NCI-H510A treated with DMSO at 0.1 percent for 48 hours (cell line): ENCODE results near the gene OMP.

Experiments
- DNase-seq: peaks from one replicate; lab custom pipeline; 2025; lab: John Stamatoyannopoulos, UW

The OMP gene

GRCh38 chr11:77122576-77123212, 20.1 kb downstream of the OMP start:
- no peak for DNase-seq

GRCh38 chr11:77123591-77123990, 21.0 kb downstream of the OMP start:
- no peak for DNase-seq

- DNase-seq = no peak
Observed at GRCh38 chr11:77124041-77124440, 21.4 kb downstream of the OMP start.

GRCh38 chr11:77124488-77124887, 21.8 kb downstream of the OMP start:
- no peak for DNase-seq

DNA sequence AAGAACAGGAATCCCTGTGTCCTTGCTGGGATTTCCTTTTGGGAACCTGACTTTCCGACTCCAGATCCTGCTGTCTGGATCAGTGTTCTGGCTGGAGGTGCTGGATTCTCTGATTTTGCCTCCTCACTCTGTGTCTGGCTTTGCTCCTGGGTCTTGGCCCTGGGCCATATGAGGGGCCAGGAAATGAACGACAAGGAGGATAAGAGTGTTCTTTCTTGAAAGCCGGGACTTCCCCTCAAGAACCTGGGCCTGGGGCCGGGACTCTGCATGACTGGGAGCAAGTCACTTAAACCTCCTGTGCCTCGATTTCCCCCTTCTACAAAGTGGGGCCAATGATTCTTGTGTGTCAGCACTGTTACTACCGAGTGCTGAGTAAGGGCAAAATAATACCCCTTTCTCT, 22.6 kb downstream of the OMP start:
- no peak for DNase-seq

DNA sequence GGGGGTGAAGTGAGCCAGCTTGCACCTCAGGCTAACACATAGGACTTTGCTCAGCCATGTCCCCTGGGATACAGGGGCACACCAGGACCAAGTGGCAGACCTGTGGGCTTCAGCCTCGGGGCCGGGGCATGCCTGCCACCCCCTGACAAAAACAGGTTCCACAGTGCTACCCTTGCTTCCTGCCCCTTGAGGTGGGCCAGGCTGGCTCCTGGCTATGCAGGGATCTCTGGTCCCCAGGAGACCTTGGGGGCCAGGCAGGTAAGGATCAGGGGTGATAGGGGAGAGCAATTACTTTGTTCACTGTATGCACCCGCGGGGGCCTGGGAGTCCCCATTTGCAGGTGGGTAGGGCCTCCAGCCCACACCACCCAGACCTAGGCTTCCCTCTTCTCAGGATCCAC, 23.1 kb downstream of the OMP start:
- no peak for DNase-seq

- DNase-seq = no peak
Observed at GRCh38 chr11:77126156-77126775, 23.6 kb downstream of the OMP start.

GRCh38 chr11:77126861-77127234, 24.2 kb downstream of the OMP start:
- DNase-seq = peak; percentile 48

DNA sequence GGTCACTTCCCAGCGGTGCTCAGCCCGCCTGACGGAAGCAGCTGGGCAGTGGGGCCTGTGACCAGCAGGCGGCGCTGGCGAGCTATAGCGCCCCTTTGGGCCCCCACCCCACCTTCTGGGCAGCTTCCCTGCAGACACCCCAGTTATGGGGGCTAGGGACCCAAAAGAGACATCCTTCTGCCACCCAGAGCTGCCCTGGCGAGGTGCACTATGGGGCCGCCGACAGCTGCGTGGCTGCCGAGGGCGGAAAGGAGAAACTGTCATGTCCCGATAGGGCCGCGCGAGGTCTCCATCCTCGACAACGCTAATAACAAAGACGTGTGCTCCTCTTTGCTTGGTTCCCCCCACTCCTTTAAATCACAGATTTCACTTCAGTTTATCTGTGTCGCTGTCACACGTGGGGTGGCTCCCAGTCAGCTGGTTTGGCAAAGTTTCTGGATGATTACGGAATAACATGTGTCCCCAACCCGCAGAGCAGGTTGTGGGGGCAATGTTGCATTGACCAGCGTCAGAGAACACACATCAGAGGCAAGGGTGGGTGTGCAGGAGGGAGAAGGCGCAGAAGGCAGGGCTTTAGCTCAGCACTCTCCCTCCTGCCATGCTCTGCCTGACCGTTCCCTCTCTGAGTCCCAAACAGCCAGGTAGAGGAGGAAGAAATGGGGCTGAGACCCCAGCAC, 24.7 kb downstream of the OMP start:
- DNase-seq = peak; percentile 48

- DNase-seq = peak; percentile 60
Observed at GRCh38 chr11:77127920-77128691, 25.5 kb downstream of the OMP start, which contains the start of gene MYO7A. Gene MYO7A (plus strand): TSS chr11:77128246. CDS start chr11:77130635, 2,389 bp downstream.

DNA sequence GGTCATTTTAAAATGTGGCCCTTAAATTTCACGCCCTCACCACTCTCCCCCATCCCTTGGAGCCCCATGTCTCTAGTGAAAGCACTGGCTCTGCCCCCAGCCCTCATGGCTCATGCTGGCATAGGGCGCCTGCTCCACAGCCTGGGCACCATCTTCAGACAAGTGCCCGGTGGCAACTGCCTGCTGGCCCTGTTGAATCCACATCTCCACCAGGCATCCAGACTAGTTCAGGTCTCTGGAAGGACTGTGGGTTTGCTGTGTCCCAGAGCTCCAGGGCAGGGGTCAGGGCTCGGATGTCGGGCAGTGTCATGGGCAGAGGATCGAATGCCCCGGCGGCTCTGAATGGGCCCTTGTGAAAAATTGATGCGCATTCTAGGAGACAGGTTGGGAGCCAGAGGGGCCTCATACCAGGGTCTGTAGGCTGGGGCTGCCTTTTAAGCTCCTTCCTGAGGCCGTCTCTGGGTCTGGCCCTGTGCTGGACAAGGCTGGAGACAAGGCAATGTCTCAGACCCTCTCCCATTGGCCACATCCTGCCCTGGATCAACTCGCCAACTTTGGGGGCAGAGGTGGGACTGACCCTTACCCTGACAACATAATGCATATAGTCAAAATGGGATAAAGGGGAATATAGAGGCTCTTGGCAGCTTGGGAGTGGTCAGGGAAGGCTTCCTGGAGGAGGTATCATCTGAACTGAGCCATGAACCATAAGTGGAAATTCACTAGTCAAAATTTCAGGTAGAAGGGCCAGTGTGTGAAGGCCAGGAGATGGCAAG, 26.6 kb downstream of the OMP start:
- no peak for DNase-seq

GRCh38 chr11:77129842-77130756, 27.5 kb downstream of the OMP start:
- no peak for DNase-seq

DNA sequence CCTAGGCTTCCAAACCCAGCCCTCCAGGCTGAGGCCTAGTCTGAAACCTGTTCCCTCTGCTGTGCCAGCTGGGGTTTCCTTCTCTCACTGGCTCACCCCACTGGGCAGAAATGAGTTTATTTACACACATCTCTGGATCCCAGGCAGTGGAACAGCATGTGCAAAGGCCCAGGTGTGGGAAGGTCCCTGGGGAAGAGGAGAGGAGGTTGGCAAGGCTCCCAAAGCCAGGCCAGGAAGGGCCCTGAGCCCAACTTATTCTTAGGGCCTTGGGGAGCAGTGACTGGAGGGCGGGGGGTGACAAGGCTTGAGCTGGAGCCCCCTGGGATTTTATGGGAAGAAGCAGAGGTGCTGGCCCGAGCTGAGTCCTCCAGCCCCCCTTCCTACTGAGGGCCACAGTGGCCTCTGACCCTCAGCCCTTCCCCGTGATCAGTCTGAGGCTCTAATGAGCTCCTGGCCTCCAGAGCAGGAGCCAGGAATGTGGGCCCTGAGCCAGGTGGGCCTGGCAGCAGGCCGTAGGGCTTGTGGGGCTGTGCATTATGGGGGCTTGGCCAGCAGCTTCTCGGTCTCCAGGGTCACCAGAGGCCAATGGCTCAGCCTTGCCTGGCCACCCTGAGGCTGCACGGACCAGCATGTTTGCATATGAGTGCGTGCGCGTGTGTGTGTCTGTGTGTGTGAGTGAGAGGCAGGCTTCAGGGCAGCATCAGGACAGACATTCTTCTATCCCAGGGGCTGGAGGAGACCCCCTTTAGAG, 28.3 kb downstream of the OMP start:
- no peak for DNase-seq

- DNase-seq = no peak
Observed at GRCh38 chr11:77131560-77131959, 28.9 kb downstream of the OMP start.

DNA sequence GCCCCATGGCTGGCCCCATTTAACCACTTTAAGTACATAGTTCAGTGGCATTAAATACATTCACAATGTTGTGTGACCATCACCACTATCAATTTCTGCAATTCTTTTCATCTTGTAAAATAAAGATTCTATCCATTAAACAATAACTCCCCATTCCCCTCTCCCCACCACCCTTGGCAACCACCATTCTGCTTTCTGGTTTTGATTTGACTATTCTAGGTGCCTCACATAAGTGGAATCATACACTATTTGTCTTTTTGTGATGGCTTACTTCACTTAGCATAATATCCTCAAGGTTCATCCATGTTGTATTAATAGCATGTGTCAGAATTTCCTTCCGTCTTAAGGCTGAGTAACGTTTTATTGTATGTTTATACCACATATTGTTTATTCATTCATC, 32.4 kb downstream of the OMP start:
- no peak for DNase-seq

DNA sequence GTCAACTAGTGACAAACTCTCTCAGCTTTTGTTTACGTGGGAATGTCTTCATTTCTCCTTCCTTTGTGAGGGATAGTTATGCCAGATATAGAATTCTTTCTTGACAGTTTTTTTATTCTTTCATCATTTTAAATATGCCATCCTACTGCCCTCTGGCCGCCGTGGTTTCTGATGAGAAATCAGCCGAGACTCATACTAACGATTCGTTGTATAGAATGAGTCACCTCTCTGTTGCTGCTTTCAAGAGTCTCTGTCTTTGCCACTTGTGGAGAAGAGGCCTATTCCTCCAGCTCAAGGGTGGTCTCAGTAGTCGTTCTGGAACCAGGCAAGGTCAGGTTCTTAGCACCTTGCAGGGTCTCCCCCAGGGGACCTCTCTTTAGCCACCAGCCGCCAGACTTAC, 33.4 kb downstream of the OMP start:
- DNase-seq = no peak

DNA sequence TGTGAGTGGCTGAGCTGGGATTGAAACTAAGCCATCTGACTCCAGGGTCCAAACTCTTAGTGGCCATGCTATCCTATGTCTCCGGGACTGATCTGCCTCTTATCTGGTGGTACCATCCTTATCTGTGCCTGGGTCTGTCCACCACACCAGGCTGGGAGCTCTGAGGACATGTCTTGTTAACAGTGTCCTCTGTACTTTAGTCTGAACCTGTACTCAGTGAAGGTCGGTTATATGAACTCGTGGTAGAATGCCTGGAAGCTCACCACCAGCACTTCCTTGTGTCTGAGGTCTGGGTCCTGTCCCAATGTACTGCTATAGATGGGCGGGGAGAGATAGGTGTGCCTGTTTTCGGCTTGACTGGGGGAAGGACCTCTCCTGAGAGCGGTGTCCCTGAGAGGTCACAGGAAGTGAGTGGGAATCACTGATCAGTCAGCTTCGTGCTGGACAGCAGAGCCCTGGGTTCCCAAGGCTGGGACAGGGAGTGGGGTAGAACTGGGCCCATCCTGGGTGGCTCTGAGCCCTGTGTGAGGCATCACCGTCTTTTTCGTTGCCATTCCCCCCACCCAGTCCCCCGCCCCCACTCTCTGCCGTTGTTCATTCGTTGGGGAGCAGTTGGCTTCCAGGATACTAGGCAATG, 34.3 kb downstream of the OMP start:
- no peak for DNase-seq

DNA sequence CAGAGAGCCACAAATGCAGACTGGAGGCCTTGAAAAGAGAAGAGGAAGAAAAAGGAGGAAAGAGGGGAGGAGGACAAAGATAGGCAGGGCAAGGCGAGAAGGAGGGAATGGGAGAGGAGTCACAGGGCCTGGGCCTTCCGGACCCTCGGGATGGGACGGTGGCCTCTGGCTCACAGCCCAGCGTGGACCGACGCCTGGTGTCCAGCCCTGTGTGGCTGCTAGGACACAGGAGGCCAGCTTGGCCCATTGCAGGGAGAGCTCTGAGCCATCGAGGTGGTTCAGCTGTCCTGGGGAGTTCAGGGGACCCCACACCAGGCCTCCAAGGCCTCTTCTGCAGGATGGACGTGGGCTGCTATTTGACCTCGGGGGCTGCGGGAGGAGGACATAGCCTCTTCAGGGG, 34.8 kb downstream of the OMP start:
- DNase-seq = no peak

DNA sequence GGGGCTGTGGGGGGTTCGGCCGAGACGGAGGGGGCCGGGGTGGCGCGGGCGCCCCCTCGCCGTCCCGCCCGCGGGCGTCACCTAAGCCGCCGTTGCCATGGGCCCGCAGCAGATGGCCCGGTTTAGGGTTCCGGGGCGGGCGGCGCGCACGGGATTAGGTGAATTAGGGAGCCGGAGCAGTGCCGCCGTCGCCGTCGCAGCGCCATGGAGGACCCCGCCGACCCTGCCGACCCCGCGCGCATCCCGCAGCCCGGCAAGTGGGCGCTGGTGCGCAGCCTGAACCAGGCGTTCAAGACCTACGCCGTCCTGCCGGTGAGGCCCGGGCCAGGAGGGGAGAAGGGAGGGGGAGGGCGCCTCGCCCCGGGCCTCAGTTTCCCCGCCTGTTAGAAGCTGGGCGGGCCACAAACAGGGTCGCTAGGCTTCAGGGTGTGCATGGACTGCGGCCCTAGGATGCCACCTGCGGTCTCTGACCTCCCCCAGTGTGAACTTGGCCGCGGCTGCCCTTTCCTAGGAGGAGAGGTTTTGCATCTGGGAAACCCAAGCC, 35.5 kb downstream of the OMP start:
- DNase-seq = no peak
